ENCODE data around the gene FANCC. TPM values are rescaled to one million over a fixed set of nuclear protein-coding genes. Genes with fewer than 3 reads are reported as not detected.
A peak's percentile ranks its signal among the peaks of the same experiment; 100 is the strongest.

FANCC gene
- total and polyA plus RNA-seq, 11 donors: 2.4 to 6.2 (median 4.2) TPM

GRCh38 chr9:95344735-95345325, 27.3 kb upstream of the FANCC start:
- TF ChIP-seq POLR2A (IDR thresholded peaks at IDR 0.05) (no peak), CTCF (IDR thresholded peaks at IDR 0.05) (no peak)
- intact Hi-C loops (cut with DNase I): loop anchor here in 3 of 10 donors (5.0 to 10.0 kb wide), 2 partner anchors 870 to 872 kb away; no protein-coding TSS in a partner anchor
- H3K27me3 ChIP-seq: peaks cover 10 to 35% (median 26%) of the 10 kb centered on the region in 9 donors

GRCh38 chr9:95343725-95344287, 26.3 kb upstream of the FANCC start:
- intact Hi-C loops (cut with DNase I): loop anchor here in 3 of 10 donors (5.0 to 10.0 kb wide), 2 partner anchors 871 to 873 kb away; no protein-coding TSS in a partner anchor
- WGBS, 4 donors: 83 to 86% (median 86%) methylated on average over 6 of the region's 6 CpGs
- DNase-seq (no peak), ATAC-seq (no peak)
- Histone ChIP-seq H3K27ac (no peak overlapping the region), H3K4me1 (peaks cover 0 to 7% (median under 1%) of the 10 kb centered on the region in 12 donors), H3K27me3 (peaks cover 0 to 25% (median 16%) of the 10 kb centered on the region in 9 donors), H3K4me3 (no peak overlapping the region), H3K36me3 (no peaks in the 10 kb centered on the region), H3K9me3 (no peaks in the 10 kb centered on the region)
- TF ChIP-seq POLR2A (IDR thresholded peaks at IDR 0.05) (no peak), CTCF (IDR thresholded peaks at IDR 0.05) (no peak)

More at GRCh38 chr9:95344735-95345325, 27.3 kb upstream of the FANCC start:
- ATAC-seq: no peak
- Histone ChIP-seq H3K4me1 (peaks cover 0 to 15% (median 7%) of the 10 kb centered on the region in 12 donors), H3K27ac (no peak overlapping the region), H3K9me3 (no peaks in the 10 kb centered on the region), H3K36me3 (no peaks in the 10 kb centered on the region), H3K4me3 (no peak overlapping the region)
- WGBS, 4 donors: 74 to 86% (median 81%) methylated on average over 3 of the region's 3 CpGs
- no peak for DNase-seq

- H3K4me3 ChIP-seq: no peak overlapping the region
- H3K27me3 ChIP-seq: peaks cover 0 to 13% (median 4%) of the 10 kb centered on the region in 9 donors
- DNase-seq (no peak), ATAC-seq (no peak)
- H3K9me3 ChIP-seq: no peaks in the 10 kb centered on the region
- peaks cover 0 to 6% (median 0%) of the 10 kb centered on the region in 12 donors for H3K4me1 ChIP-seq
- no peaks in the 10 kb centered on the region for H3K36me3 ChIP-seq
- intact Hi-C loops (cut with DNase I): loop anchor here in 3 of 10 donors (5.0 to 10.0 kb wide), 2 partner anchors 872 to 875 kb away; no protein-coding TSS in a partner anchor
- 68 to 86% (median 73%) methylated on average over 13 of the region's 13 CpGs for WGBS, 4 donors
- TF ChIP-seq POLR2A (IDR thresholded peaks at IDR 0.05): no peak
- TF ChIP-seq CTCF (IDR thresholded peaks at IDR 0.05): no peak
- no peak overlapping the region for H3K27ac ChIP-seq
Measured at GRCh38 chr9:95342571-95342970, 25.1 kb upstream of the FANCC start.

GRCh38 chr9:95341293-95341962, 23.9 kb upstream of the FANCC start:
- no peak for DNase-seq
- Histone ChIP-seq H3K4me1 (peaks cover 0 to 6% (median 0%) of the 10 kb centered on the region in 12 donors), H3K27ac (no peak overlapping the region), H3K36me3 (no peaks in the 10 kb centered on the region), H3K27me3 (peaks cover 0 to 3% (median 0%) of the 10 kb centered on the region in 9 donors), H3K9me3 (no peaks in the 10 kb centered on the region), H3K4me3 (no peak overlapping the region)
- 46 to 54% (median 48%) methylated on average over 5 of the region's 5 CpGs for WGBS, 4 donors
- intact Hi-C loops (cut with DNase I): loop anchor here in 3 of 10 donors (5.0 to 10.0 kb wide), 2 partner anchors 873 to 876 kb away; no protein-coding TSS in a partner anchor
- TF ChIP-seq CTCF (IDR thresholded peaks at IDR 0.05) (peak in 10 of 12 donors; percentile 10 to 55 (median 30)), POLR2A (IDR thresholded peaks at IDR 0.05) (no peak)
- ATAC-seq: peak in 3 of 4 donors; percentile 55 to 63 (median 62)
